Stimulated activated CD4-positive, alpha-beta T cell treated with anti-CD3 and anti-CD28 coated beads, TNF-alpha, amount 100 ng/mL, for 4 hours (primary cell): Measurements from ENCODE around the gene NOXA1.
"Not testable (repeated sequence)": the region's sequence is repeated elsewhere in the genome, so short reads cannot be mapped to it uniquely, and the experiment has no call there.

Experiments used
- DNase-seq, 3 experiments: peaks; one replicate each; pipeline ENCODE4 v3.0.0-alpha.2; 2020; ENCODE audit warnings: low read depth in 3 of 3

The NOXA1 gene

GRCh38 chr9:137437691-137438590 lies 14.7 kb downstream of the NOXA1 start:
- DNase-seq = no peak

GRCh38 chr9:137438591-137439157 lies 15.5 kb downstream of the NOXA1 start:
- DNase-seq = no peak

- no peak for DNase-seq
These were observed 16.0 kb downstream of the NOXA1 start for GRCh38 chr9:137439158-137439714.

GRCh38 chr9:137441289-137441934 lies 18.2 kb downstream of the NOXA1 start, which contains the start of gene ENTPD8:
Gene ENTPD8, minus strand, starts transcription at chr9:137441357. Its CDS starts 3,072 bp downstream, at chr9:137438285.
- DNase-seq = no peak

DNA sequence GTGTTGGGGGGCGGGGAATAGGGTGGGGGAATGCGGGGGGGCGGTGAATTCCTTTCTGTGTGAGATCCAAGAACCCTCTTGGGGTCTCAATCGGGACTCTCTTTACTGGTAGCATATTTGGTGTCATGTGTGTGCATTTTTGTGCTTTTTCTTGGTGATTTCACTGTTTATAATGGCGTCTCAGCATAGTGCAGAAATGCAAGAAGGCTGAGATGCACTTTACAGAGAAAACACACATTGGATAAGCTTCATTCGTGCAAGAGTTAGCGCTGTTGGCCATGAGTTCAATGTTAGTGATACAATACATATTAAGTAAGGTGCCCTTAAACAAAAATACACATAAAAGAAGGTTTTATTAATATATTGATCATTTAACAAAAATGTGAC lies 18.7 kb downstream of the NOXA1 start:
- DNase-seq = no peak

DNA sequence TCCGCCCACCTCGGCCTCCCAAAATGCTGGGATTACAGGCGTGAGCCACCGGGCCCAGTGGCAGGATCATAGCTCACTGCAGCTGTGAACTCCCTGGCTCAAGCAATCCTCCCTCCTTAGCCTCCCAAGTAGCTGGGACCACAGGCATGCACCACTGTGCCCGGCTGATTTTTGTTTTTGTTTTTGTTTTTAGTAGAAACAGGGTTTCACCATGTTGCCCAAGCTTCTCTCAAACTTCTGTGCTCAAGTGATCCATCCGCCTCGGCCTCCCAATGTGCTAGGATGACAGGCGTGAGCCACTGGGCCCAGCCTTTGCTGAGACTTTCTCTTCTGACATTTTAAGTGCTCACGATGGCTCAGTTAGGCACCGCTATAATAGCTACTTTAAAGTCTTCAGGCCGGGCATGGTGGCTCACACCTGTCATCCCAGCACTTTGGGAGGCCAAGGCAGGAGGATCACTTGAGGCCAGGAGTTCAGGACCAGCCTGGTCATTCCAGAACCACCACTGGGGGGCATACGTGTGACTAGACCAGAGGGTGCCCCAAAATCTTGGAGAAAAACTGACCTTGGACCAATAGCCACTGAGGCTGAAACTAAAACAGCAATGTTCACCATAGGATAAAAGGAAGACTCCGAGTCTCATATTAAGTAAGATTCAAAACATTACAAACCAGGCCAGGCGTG lies 21.1 kb downstream of the NOXA1 start:
- DNase-seq = no peak

DNA sequence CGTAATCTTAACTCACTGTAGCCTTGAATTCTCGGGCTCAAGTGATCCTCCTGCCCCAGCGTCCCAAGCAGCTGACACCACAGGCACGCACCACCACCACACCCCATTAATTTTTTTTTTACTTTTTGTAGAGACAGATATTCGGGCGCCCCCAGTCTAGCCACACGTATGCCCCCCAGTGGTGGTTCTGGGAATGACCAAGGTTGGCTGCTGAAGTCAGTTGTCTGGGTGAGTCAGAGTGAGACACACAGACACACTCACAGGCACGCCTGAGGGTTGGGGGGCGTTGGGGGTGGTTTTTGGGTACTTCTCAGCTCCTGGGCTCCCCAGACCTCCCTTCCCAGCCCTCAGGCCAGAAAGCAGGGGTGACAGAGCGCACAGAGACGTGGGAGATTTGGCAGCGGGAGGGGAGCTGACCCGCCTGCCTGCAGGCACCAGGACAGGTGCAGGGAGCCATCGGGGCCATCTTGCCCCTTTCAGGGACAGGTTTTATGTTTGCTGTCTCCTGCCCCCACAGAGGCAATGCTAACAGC lies 22.1 kb downstream of the NOXA1 start:
- peak; percentile 70 to 80 (median 76) for DNase-seq

- no peak for DNase-seq
These were observed 22.8 kb downstream of the NOXA1 start for GRCh38 chr9:137445930-137446431.

DNA sequence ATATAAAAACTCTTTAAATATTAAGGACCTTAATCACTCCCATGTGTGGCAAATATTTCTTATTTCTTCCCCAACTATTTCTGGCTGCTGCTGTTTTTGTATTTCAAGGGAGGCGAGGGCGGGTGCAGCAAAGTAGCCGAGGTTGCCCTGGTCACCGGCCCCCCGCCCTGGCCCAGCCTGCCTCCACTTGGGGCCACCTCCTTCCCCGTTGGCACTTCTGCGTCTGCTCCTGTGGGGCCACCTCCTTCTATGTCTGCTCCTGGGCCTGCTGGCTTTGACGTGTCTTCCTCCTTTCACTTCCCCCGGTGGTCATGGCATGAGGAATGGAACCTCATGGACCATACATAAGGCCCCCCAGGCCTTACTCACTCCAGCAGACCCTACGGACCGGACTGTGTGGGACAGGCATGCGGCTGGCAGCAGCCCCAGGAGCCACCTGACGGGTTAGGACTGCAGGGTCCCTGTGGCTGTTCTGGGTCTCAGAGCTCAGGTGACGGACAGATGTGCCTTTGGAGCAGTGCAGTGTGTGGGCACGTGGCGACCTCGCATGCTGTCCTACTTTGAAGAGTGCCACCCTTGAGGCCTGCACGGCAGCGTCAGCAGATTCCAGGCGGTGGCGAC lies 23.8 kb downstream of the NOXA1 start:
- no peak for DNase-seq

- DNase-seq = no peak
These were observed 24.8 kb downstream of the NOXA1 start for GRCh38 chr9:137447722-137448601.

DNA sequence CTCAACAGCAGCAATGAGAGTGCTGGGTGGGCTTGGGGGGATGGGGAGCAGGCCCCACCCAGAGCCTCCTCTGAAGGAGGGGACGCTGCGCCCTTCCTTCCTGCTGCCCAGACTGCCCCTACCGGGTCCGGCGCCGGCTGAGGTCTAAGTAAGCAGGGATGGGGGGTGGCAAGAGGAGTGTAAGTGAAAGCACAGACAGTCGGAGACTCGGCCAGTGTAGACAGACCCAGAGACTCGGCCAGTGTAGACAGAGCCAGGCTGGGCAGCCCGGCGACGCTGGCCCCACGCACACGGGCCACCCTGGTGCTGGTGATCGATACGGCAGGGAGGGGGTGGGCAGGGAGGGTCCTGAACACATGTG lies 25.4 kb downstream of the NOXA1 start:
- DNase-seq = no peak

GRCh38 chr9:137449081-137449844 lies 26.1 kb downstream of the NOXA1 start:
- no peak for DNase-seq

GRCh38 chr9:137449931-137450538 lies 26.8 kb downstream of the NOXA1 start:
- peak in 2 of 3 experiments; percentile 64 for DNase-seq

- DNase-seq = not testable (repeated sequence)
These were observed 27.5 kb downstream of the NOXA1 start for GRCh38 chr9:137450539-137451222.

DNA sequence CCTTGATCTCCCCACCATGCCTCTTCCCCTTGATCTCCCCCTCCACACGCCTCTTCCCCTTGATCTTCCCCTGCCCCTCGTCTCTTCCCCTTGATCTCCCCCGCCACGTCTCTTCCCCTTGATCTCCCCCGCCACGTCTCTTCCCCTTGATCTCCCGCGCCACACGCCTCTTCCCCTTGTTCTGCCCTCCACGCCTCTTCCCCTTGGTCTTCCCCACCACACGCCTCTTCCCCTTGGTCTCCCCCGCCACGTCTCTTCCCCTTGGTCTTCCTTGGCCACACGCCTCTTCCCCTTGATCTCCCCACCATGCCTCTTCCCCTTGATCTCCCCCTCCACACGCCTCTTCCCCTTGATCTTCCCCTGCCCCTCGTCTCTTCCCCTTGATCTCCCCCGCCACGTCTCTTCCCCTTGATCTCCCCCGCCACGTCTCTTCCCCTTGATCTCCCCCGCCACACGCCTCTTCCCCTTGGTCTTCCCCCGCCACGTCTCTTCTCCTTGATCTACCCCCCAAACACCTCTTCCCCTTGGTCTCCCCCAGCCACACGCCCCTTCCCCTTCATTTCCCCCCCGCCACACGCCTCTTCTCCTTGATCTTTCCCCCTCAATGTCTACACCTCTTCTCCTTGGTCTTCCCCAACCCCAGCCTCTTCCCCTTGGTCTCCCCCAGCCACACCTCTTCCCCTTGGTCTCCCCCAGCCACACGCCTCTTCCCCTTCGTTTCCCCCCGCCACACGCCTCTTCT lies 28.2 kb downstream of the NOXA1 start:
- DNase-seq = not testable (repeated sequence)

DNA sequence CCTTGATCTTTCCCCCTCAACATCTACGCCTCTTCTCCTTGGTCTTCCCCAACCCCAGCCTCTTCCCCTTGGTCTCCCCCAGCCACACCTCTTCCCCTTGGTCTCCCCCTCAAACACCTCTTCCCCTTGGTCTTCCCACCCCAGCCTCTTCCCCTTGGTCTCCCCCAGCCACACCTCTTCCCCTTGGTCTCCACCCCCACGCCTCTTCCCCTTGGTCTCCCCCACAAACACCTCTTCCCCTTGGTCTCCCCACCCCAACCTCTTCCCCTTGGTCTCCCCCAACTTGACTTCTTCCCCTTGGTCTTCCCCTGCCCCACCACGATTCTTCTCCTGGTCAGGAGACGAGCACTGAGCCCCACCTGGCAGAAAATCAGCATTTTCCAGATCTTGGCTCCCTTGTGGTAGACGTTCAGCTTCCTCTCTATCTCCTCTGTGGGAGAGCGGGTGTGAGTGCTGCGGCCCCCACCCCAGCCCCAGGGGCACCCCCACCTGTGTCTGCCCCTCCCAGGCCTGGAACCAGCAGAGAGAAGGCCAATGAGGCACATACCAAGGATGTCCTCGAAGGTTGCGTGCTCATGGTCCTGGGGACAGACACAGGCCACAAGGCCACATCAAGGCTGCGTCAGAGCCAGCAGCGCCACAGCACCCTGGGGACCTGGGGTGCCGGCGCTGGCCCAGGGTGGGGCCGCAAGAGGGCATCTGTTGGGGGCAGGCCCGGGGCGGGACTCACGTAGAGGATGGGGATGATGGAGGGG lies 29.0 kb downstream of the NOXA1 start:
- DNase-seq = no peak
